HEK293 (cell line): ENCODE data around the gene GOPC.

Experiments used
- CTCF ChIP-seq: fragments of 450-650 bp; formaldehyde crosslinking; IDR thresholded peaks from 2 replicates; pipeline ENCODE4 v1.5.1; 2016; ENCODE audit warnings: missing biosample characterization, missing genetic modification characterization
- ELK4 ChIP-seq: IDR thresholded peaks from 2 replicates; pipeline ENCODE4 v1.6.1; 2011; ENCODE audit warnings: mild to moderate bottlenecking, low read depth, low read length, borderline replicate concordance
- PBX3 ChIP-seq: sonication (generic); formaldehyde crosslinking; IDR thresholded peaks from 2 replicates; pipeline ENCODE4 v1.8.1; 2022; ENCODE audit warnings: mild to moderate bottlenecking, moderate library complexity, missing genetic modification reagents
- SCRT1 ChIP-seq: fragments of 450-650 bp; formaldehyde crosslinking; IDR thresholded peaks from 2 replicates; pipeline ENCODE4 v1.5.1; 2016; ENCODE audit warnings: missing biosample characterization, missing genetic modification characterization, borderline replicate concordance
- TSHZ1 ChIP-seq: fragments of 450-650 bp; formaldehyde crosslinking; IDR thresholded peaks from 2 replicates; pipeline ENCODE4 v1.5.1; 2016; ENCODE audit warnings: missing biosample characterization, missing genetic modification characterization, borderline replicate concordance
- ZBTB49 ChIP-seq: fragments of 450-650 bp; formaldehyde crosslinking; IDR thresholded peaks from 2 replicates; pipeline ENCODE4 v1.5.1; 2016; ENCODE audit warnings: missing biosample characterization, missing genetic modification characterization, low read depth
- ZNF266 ChIP-seq: fragments of 450-650 bp; formaldehyde crosslinking; IDR thresholded peaks from 2 replicates; pipeline ENCODE4 v1.5.1; 2016; ENCODE audit warnings: missing biosample characterization, missing genetic modification characterization, low read depth
- ZNF341 ChIP-seq: fragments of 450-650 bp; formaldehyde crosslinking; IDR thresholded peaks from 2 replicates; pipeline ENCODE4; 2016; ENCODE audit warnings: low read depth, missing biosample characterization, missing genetic modification characterization
- ZNF366 ChIP-seq: fragments of 450-650 bp; formaldehyde crosslinking; conservative IDR thresholded peaks from 2 replicates; pipeline ENCODE4 v1.5.1; 2016; ENCODE audit warnings: missing biosample characterization, missing genetic modification characterization
- ZNF626 ChIP-seq: fragments of 450-650 bp; sonication (Bioruptor Pico); formaldehyde crosslinking; IDR thresholded peaks from 2 replicates; pipeline ENCODE4 v1.5.1; 2018; ENCODE audit warnings: missing biosample characterization, missing genetic modification characterization, inconsistent platforms
- ZNF777 ChIP-seq: fragments of 450-650 bp; formaldehyde crosslinking; IDR thresholded peaks from 2 replicates; pipeline ENCODE4 v1.5.1; 2017; ENCODE audit warnings: missing biosample characterization, missing genetic modification characterization, borderline replicate concordance
- ZNF785 ChIP-seq: fragments of 450-650 bp; formaldehyde crosslinking; IDR thresholded peaks from 2 replicates; pipeline ENCODE4 v1.5.1; 2016; ENCODE audit warnings: missing biosample characterization, missing genetic modification characterization
- ZNF830 ChIP-seq: fragments of 450-650 bp; IDR thresholded peaks from 2 replicates; pipeline ENCODE4 v1.5.0; 2018; ENCODE audit warnings: missing biosample characterization, missing genetic modification characterization, low read depth, mild to moderate bottlenecking, moderate library complexity

GRCh38 chr6:117533775-117534174 is 68.5 kb downstream of the GOPC start:
- TF ChIP-seq CTCF (tag by site-specific recombination): no peak
- no peak for TF ChIP-seq ZBTB49 (tag by site-specific recombination)
- TF ChIP-seq ZNF366 (tag by site-specific recombination): no peak
- TF ChIP-seq ZNF266: no peak
- no peak for TF ChIP-seq ELK4
- TF ChIP-seq TSHZ1 (tag by site-specific recombination): no peak
- no peak for TF ChIP-seq ZNF785 (tag by site-specific recombination)
- no peak for TF ChIP-seq ZNF777 (tag by site-specific recombination)
- TF ChIP-seq SCRT1 (tag by site-specific recombination): no peak
- TF ChIP-seq ZNF830 (tag by site-specific recombination): no peak
- TF ChIP-seq ZNF341 (tag by site-specific recombination): no peak
- TF ChIP-seq ZNF626: no peak
- no peak for TF ChIP-seq PBX3 (CRISPR knock-in tag)
